Fibroblast of gingiva (primary cell): ENCODE measurements around the gene KRAS.

Experiments
- DNase-seq: peaks from one replicate; pipeline ENCODE4 v3.0.0-alpha.2; 2011; ENCODE audit warnings: low read depth

The KRAS gene

DNA sequence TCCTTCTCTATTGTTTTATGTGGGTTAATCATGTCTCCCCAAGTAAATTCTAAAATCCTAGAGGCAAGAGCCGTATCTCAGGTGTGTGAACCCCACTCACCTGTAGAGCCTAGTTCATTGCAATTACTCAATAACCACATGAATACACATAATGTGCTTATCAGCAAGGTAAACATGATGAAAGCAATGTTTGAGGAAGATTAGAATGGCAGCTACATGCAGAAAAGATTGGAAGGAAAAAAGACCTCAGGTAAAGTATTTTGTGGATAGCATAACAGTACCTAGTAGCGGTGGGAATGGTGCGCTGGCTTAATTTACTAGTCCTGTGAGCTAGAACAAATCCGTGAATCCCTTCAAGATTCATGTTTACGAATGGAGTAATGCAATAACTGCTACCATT lies 5.3 kb upstream of the KRAS start:
- DNase-seq = no peak

DNA sequence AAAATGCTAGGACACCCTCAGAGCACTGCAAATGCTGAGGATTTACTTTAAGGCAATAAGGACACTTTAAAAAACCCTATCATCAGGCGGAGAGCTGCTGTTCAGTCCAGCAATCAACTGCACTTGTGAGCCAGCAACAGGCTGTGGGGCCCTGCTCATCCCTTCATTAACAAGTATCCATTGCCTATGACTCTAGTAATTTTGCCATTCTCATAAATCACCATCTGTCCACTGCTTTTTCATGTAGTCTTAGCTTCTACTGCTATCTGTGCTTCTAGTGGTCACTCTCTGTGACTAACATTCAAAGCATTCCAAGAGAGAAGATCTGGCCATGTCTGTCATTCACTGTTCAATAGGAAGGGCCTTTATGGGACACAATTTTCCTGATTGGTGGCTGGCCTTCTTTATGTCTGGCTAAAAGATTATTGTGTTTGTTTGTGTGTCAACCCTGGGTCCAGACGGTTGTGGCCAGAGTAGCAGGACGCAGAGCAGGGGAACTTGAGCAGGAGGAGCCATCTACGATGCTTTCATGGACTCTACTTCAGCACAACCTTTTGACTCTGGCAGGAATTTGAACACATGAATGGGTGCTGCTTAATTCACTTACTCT lies 3.6 kb upstream of the KRAS start:
- no peak for DNase-seq

DNA sequence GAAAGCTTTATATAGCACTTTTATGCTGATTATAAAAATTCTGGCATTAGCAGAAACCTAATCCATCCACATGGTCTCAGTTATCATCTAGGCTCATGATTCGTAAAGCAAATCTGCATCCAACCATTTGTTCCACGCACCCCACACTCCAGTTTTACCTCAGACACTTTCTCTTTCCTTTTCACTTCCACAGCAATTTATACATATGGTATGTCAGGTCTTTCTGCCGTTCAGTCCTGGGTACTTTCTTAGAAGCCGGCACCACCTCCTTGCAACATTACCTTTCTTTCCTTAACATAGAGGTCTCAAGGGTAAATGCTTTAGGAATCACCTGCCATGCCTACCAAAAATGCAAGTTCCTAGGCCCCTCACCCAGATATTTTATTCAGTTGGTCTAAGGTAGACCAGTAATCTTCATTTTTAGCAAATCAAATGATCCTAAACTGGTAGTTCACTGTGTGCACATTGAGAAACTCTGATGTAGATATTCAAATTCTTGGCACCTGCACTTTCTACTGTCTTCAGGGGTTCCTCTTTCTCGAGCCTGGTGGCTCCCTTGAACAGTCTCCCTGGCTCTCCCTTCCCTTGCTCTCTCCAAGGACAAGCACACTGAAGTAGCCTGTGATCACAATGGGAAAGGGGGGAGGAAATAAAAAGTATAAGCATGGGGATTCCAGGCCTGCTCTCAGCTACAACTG lies 2.8 kb upstream of the KRAS start:
- no peak for DNase-seq

GRCh38 chr12:25252946-25253345 lies 2.2 kb upstream of the KRAS start:
- no peak for DNase-seq

- no peak for DNase-seq
These were observed 1.0 kb upstream of the KRAS start for GRCh38 chr12:25251769-25252168.

DNA sequence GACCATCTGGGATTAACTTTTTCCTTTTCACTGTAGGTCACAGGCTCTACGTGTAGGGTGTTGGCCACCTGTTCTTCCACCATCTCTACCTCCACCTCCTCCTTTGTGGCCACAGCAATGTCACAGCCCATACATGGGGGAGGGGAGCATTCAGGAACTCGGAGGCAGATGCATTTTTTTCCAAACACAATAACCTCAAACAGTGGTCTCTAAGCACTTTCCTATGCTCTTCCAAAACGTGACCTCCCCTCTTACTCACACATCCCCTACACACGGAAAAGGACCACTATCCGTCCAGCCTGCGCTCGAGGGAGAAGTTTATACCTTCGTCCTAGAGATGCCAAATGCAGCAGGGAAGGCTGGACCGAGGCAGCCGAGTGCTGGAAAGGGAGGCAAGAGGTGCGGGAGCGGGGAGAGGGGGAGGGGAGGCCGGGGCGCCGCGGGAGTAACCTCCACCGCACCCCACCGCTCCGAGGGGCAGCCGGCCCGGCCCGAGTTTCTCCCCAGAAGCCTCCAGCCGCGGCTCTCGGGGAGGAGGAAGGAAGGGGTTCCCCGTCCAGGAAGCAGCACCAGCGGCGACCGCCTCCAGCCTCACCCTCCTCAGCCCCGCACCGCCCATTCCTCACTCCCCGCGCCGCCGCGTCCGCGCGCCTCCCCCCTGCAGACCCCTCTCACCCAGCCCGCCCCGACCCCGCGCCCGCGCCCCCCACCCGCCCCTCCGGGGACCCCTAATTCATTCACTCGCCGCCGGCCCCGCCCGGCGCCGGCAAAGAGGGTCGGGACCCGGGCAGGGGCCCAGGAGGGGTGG lies 594 bp downstream of the KRAS start:
- DNase-seq = no peak

DNA sequence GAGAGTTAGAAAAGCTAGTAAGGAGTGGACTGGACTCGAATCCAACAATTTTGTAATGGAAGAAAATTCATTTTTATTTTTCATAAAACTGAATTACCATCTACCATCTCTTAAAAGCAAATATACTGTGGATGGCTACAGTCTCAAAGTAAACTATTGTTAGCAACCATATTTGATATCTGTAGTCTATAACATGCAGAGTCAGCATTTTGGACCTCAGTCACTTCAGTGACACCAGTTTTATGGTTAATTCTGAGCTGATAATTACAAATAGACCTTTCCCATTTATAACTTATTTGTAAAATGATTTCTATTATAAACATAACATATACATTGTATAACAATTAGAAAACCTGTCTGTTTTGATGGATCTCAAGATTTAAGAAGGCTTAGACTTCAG lies 2.0 kb downstream of the KRAS start:
- DNase-seq = no peak

GRCh38 chr12:25248137-25248536 lies 2.6 kb downstream of the KRAS start:
- no peak for DNase-seq

- no peak for DNase-seq
These were observed 5.2 kb downstream of the KRAS start for GRCh38 chr12:25245491-25245890.

- no peak for DNase-seq
These were observed 7.1 kb downstream of the KRAS start for GRCh38 chr12:25243680-25243990.

GRCh38 chr12:25242981-25243679 lies 7.6 kb downstream of the KRAS start:
- DNase-seq = no peak

GRCh38 chr12:25241167-25242020 lies 9.3 kb downstream of the KRAS start:
- DNase-seq = peak; percentile 64

DNA sequence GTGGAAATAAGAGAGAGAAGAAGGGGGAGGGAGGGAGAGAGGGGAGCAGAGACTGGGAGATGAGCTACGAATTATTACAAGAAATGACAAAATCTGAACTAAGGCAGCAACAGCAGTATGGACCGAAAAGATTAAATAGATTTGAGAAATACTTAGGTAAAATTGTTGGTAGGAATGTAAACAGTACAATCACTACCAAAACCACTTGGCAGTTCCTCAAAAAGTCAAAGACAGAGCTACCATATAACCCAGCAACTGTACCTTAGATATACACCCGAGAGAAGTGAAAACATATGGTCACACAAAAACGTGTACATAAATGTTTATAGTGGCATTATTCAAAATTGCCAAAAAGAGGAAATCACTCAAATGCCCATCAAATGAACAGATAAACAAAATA lies 14.1 kb downstream of the KRAS start:
- DNase-seq = no peak

GRCh38 chr12:25236190-25236589 lies 14.5 kb downstream of the KRAS start:
- no peak for DNase-seq

DNA sequence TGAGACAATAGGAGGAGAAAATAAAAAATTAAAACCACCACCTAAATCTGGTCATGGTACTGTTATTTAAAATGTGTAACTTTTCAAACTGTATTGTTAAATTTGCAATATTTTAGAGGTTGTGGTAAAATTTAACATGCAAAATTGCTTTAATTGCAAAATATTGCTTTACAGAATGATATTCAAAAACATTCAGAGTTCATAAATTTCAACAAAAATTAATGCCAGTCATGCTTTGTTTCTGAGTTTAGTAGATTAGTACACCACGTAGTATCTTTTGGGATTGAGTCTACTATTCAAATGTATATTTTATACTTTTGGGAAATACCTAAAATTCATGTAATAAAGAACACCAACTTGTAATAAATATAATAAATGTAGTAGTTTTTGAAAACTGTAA lies 37.4 kb downstream of the KRAS start:
- no peak for DNase-seq

DNA sequence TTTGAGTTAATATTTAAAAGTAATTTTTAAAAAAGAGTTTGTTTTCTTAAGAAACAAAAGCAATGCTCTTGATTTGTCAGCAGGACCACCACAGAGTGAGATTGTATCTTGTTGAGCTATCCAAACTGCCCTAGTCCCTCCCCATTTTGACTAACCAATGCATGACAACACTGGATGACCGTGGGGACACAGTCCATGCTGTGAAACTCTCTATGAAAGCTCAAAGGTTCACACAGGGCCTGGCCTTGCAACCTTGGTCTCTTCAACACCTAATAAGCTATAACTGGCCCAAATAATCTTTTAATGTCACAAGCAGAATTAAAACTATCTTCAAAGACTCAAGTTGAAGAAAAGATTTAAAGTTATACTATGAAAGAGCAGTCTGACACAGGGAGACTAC lies 42.2 kb downstream of the KRAS start:
- DNase-seq = no peak

DNA sequence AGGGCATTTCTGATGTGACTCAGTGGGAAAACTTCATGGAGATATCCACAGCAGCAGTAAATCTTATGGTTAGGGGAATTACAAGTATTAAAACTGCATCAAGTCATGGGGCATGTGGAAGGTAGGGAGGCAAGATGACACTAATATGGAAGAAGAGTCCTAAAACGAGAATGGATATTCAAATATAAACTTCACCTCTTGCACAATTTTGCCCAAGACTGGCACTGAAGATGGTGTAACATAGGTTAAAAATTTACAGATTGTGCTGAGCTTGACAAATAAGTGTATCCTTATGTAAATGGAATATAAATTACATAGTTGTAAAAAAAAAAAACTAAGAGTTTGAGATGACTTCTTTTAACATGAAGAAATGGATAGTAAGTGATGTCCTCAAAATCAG lies 42.9 kb downstream of the KRAS start:
- DNase-seq = no peak

- no peak for DNase-seq
These were observed 43.3 kb downstream of the KRAS start for GRCh38 chr12:25207411-25207810.

DNA sequence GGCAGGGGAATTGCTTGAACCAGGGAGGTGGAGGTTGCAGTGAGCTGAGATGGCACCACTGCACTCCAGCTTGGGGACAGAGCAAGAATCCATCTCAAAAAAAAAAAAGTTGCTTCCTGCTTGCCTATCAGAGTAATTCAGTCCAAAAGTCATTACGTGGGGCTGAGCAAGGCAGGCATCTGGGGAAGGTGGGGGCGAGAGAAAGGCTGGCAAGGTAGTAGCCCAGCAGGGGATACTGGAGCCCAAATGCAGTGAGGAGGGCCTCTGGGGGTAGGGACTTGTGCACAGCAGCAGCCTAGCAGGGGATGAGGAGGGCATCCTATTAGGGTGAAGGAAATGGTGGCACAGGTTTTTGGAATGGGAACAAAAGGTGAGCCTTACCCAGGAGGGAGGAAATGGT lies 48.6 kb downstream of the KRAS start:
- no peak for DNase-seq

DNA sequence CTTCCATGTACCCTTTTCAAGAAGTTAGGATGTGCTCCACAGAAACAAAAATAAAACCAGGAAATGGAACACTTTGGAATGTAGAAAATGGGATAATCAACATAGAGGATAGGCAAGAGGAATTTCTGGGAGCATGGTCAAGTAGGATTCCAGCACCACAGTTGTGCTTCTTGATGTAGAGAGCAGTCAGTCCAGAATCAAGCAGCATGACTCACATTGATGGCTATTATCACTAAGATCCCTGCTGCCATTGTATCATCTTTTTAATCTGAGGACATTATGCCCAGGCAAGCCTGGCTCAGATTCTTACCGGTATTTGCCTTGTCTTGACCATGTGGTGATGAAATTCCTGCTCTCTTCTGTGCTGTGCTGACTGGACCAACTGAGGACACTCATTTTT lies 50.0 kb downstream of the KRAS start:
- peak; percentile 49 for DNase-seq

DNA sequence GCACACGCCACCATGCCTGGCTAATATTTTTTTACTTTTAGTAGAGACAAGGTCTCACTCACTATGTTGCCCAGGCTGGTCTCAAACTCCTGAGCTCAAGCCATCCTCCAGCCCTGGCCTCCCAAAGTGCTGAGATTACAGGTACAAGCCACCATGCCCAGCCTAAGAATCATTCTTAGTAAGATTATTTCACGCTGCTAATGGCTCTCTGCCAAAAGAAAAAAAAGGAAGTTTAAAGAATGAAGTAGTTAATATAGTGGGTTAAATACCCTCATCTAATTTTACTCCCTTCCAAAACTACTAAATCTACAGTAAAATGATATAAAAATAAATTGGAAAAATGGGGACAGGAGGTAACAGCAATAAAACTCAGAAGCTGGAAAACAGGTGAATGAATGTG lies 53.1 kb downstream of the KRAS start:
- DNase-seq = no peak
